ENCODE measurements around the gene LINC00305.

LINC00305 gene

GRCh38 chr18:64171576-64171975, 22.7 kb upstream of the LINC00305 start:
- CTCF ChIA-PET, result no interaction called here
- no peak for TF ChIP-seq ZNF768 (tag by site-specific recombination; IDR thresholded peaks at IDR 0.05)
- no peak for TF ChIP-seq SP3 (tag by site-specific recombination; IDR thresholded peaks at IDR 0.05)
- TF ChIP-seq AEBP2 (tag by site-specific recombination; IDR thresholded peaks at IDR 0.05; ENCODE audit: borderline replicate concordance), result no peak
- no peak for TF ChIP-seq ZNF132 (tag by site-specific recombination; IDR thresholded peaks at IDR 0.05; ENCODE audit: borderline replicate concordance)
- TF ChIP-seq ZNF621 (tag by site-specific recombination; IDR thresholded peaks at IDR 0.05), result no peak
- no peak for TF ChIP-seq ZNF664 (tag by site-specific recombination; IDR thresholded peaks at IDR 0.05)
- TF ChIP-seq ZNF37A (tag by site-specific recombination; IDR thresholded peaks at IDR 0.05), result no peak

GRCh38 chr18:64167408-64167925, 18.6 kb upstream of the LINC00305 start:
- CTCF ChIA-PET, result no interaction called here
- H3K4me3 ChIP-seq (ENCODE audit: low read depth, low read length), result no peak overlapping the region
- H3K4me1 ChIP-seq (ENCODE audit: control insufficient read depth, insufficient read depth, low read length), result no peaks in the 10 kb centered on the region
- no peak overlapping the region for H3K27ac ChIP-seq (ENCODE audit: extremely low read depth, low read depth, low read length)
- H3K36me3 ChIP-seq (ENCODE audit: control insufficient read depth in 2 of 2, insufficient read depth in 1 of 2, low read length in 2 of 2), result no peaks in the 10 kb centered on the region
- POLR2A ChIA-PET, result no interaction called here
- no peak for TF ChIP-seq ZNF335 (tag by site-specific recombination; conservative IDR thresholded peaks at IDR 0.05)
- no peak for TF ChIP-seq KLF1 (tag by site-specific recombination; IDR thresholded peaks at IDR 0.05)
- no peak for TF ChIP-seq ZNF280C (tag by site-specific recombination; IDR thresholded peaks at IDR 0.05)
- TF ChIP-seq ZSCAN30 (tag by site-specific recombination; IDR thresholded peaks at IDR 0.05), result no peak
- TF ChIP-seq ZNF747 (tag by site-specific recombination; IDR thresholded peaks at IDR 0.05), result no peak
- no peak for TF ChIP-seq ZBTB26 (tag by site-specific recombination; optimal IDR thresholded peaks at IDR 0.05)
- TF ChIP-seq TCF7L2 (IDR thresholded peaks at IDR 0.05; ENCODE audit: borderline replicate concordance, low read depth, low read length), result no peak
- no peak for TF ChIP-seq ZFP41 (tag by site-specific recombination; IDR thresholded peaks at IDR 0.05; ENCODE audit: borderline replicate concordance)
- no peak for TF ChIP-seq ZNF354C (tag by site-specific recombination; IDR thresholded peaks at IDR 0.05; ENCODE audit: borderline replicate concordance, low read depth)
- no peak for TF ChIP-seq SCRT1 (tag by site-specific recombination; IDR thresholded peaks at IDR 0.05; ENCODE audit: borderline replicate concordance)
- no peak for TF ChIP-seq ZNF16 (tag by site-specific recombination; IDR thresholded peaks at IDR 0.05; ENCODE audit: low read depth)
- no peak for TF ChIP-seq ZBTB49 (tag by site-specific recombination; IDR thresholded peaks at IDR 0.05; ENCODE audit: low read depth)
- no peak for TF ChIP-seq ZNF169 (tag by site-specific recombination; IDR thresholded peaks at IDR 0.05)
- no peak for TF ChIP-seq ZNF530 (tag by site-specific recombination; IDR thresholded peaks at IDR 0.05; ENCODE audit: low read depth)
- no peak for TF ChIP-seq ZNF585B (tag by site-specific recombination; IDR thresholded peaks at IDR 0.05)
- no peak for TF ChIP-seq ZNF701 (tag by site-specific recombination; IDR thresholded peaks at IDR 0.05)
- no peak for TF ChIP-seq REST (tag by site-specific recombination; IDR thresholded peaks at IDR 0.05)
- TF ChIP-seq ZNF792 (tag by site-specific recombination; IDR thresholded peaks at IDR 0.05), result no peak
- no peaks in the 10 kb centered on the region for H3K9me3 ChIP-seq (ENCODE audit: control insufficient read depth, insufficient read depth, low read depth, low read length)

More at GRCh38 chr18:64171576-64171975, 22.7 kb upstream of the LINC00305 start:
- Histone ChIP-seq H3K27ac (ENCODE audit: extremely low read depth, low read depth, low read length) (no peak overlapping the region), H3K4me1 (ENCODE audit: control insufficient read depth, insufficient read depth, low read length) (no peaks in the 10 kb centered on the region), H3K4me3 (ENCODE audit: low read depth, low read length) (no peak overlapping the region), H3K36me3 (ENCODE audit: control insufficient read depth in 2 of 2, insufficient read depth in 1 of 2, low read length in 2 of 2) (no peaks in the 10 kb centered on the region), H3K9me3 (ENCODE audit: control insufficient read depth, insufficient read depth, low read depth, low read length) (no peaks in the 10 kb centered on the region)
- POLR2A ChIA-PET, result no interaction called here
